HG03439 (cell line): Measurements from ENCODE around the gene GNA15.

Source experiments
- ATAC-seq: cut with Tn5 transposase; IDR thresholded peaks from one replicate; pipeline ENCODE4 v1.9.1; 2021; ENCODE audit warnings: mild to moderate bottlenecking, moderate library complexity; ENCODE audit not compliant: unreplicated experiment

GNA15 gene

GRCh38 chr19:3203805-3204645 lies 68.2 kb downstream of the GNA15 start:
- no peak for ATAC-seq

DNA sequence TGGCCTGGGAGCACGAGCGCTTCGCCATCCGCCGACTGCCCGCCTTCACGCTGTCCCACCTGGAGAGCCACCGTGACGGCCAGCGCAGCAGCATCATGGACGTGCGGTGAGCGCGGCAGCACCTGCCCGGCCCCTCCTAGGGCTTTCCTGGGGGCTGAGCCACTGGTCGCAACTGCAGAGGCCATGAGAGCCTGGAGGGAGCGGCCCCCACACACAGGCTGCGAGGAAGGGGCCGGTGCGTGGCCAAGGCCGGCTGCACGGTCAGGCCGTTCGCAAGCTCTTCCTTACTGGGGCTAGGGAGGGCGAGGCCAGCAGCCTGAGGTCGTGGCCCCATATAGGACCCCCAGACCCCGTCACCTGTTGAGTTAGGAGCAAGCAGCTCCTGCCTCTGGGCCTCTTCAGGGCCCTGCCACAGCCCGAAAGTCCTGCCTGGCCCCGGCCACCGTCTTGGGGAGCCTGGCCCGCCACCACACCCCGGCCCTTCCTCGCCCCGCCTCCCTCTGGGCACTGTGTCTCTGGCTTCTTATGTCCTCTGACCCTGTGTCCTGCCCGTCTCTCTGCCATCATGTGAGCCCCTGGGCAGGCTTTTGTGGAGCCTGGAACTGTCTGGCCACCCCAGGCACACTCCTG lies 68.9 kb downstream of the GNA15 start:
- ATAC-seq, result no peak

DNA sequence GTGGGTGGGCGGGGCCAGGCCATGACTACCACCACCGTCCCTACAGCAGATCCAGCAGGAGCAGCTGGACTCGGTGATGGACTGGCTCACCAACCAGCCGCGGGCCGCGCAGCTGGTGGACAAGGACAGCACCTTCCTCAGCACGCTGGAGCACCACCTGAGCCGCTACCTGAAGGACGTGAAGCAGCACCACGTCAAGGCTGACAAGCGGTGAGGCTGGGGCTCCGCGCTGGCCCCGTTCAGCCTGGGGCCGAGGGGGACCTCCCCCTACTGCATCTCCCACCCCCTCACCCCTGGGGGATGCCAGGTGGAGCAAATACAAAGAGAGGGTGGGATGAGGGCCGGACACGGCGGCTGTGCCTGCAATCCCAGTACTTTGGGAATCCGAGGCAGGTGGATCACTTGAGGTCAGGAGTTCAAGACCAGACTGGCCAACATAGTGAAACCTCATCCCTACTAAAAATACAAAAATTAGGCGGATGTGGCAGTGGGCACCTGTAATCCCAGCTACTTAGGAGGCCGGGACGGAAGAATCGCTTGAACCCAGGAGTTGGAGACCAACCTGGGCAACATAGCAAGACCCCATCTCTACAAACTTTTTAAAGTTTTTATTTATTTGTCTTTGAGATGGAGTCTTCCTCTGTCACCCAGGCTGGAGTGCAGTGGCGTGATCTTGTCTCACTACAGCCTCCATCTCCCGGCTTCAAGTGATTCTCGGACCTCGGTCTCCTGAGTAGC lies 70.6 kb downstream of the GNA15 start:
- ATAC-seq, result no peak

- no peak for ATAC-seq
These were observed 71.8 kb downstream of the GNA15 start for GRCh38 chr19:3207461-3208242.

DNA sequence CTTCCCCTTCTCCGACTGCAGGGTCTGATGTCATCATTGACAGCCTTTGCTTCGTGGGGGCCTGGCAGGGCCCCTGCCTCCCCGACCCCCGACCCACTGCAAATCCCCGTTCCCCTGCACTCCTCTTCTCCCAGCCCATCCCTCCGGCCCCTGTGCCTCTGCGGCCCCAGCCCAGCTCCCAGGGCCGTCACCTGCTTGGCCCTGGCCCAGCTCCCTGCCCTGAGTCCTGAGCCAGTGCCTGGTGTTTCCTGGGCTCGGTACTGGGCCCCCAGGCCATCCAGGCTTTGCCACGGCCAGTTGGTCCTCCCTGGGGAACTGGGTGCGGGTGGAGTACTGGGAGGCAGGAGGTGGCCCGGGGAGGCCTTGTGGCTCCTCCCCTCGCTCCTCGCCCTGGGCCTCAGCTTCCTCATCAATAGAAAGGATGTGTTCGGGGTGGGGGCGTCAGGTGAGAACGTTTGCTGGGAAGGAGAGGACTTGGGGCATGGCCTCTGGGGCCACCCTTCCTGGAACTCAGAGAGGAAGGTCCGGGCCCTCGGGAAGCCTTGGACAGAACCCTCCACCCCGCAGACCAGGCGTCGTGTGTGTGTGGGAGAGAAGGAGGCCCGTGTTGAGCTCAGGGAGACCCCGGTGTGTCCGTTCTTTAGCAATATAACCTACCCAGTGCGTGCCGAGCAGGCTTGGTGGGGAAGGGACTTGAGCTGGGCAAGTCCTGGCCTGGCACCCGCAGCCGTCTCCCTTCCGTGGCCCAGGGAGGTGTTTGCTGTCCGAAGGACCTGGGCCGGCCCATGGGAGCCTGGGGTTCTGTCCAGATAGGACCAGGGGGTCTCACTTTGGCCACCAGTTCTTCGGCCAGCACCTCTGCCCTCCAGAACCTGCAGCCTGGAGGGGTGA lies 72.7 kb downstream of the GNA15 start:
- no peak for ATAC-seq

DNA sequence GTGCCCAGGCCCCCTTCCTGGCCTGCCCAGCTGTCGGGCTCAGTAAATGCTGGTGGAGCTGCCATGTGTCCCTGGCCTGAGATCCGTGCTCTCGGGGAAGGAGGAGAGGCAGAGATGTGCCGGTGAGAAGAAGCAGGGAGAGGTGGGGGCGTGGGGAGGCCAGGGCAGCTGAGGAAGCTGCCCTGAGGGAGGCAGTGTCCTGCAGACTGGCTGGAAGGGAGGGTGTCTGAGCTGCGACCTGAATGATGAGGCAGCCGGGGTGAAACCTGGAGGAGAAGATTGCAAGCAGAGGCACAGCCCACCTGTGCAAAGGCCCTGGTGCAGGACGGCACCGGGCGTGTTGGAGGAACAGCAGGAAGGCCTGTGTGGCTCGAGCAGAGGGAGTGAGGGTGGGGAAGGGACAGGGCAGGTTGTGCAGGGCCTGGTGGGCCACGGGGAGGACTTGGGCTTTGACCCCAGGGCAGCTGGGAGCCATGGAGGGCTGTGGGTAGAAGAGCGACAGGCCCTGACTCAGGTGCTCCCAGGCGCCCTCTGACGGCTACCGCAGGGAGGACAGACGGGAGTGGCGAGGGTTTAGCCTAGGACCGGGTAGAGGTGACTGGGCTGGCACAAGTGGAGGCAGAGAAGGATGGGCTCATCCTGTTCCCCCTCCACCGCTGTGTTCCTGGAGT lies 74.6 kb downstream of the GNA15 start:
- ATAC-seq, result no peak

- ATAC-seq, result no peak
These were observed 75.4 kb downstream of the GNA15 start for GRCh38 chr19:3211191-3211590.

GRCh38 chr19:3213159-3213558 lies 77.3 kb downstream of the GNA15 start:
- no peak for ATAC-seq
